Kidney tubule cell (primary cell): ENCODE results near the gene BCOR.

Experiments used
- DNase-seq: peaks from one replicate; pipeline ENCODE4 v3.0.0-alpha.2; 2018; ENCODE audit warnings: low spot score

Gene BCOR

GRCh38 chrX:40112996-40113395 is 15.2 kb upstream of the BCOR start:
- no peak for DNase-seq

- no peak for DNase-seq
Observed at GRCh38 chrX:40111868-40112267, 14.1 kb upstream of the BCOR start.

GRCh38 chrX:40109288-40110008 is 11.7 kb upstream of the BCOR start:
- DNase-seq: peak; percentile 74

GRCh38 chrX:40108959-40109287 is 11.2 kb upstream of the BCOR start:
- DNase-seq: peak; percentile 82

DNA sequence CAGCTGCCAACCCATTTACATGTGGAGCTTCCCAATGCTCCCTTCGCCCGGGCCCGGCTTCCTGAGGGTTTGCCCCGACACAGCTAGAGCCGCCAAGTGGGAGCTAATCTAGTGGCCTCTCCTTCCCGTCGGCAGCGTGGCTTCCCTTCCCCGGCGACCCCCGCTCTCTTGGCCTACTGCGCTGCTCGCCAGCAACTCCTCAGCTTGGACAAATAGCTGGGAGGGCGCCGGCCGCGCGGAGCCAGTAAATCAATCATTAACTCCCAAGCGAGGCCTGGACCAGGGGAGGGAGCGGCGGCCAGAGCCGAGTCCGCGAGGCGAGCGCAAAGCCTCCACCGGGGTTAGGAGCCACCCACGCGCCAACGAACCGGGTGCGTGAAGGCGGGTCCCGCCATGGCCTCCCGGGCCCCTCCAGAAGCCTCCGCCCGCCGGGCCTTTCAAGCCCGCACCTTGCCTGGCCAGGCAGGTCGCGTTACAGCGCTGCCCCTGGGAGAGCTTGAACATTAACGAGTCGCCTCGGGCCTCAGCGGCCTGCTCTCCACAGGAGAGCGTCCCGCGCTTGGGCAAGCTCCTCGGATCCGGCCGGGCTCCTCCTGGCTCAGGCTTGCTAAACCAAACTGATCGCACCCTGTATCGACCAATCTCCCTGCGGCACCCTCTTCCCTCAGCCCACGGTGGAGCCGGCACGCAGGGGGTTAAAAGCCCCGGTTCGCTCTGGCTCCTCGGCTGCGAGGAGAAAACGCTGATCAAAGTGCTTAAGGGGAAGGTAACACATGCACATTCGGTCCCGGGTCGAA is 10.6 kb upstream of the BCOR start:
- DNase-seq: peak; percentile 81

- peak; percentile 87 for DNase-seq
Observed at GRCh38 chrX:40107291-40108161, 9.8 kb upstream of the BCOR start.

- no peak for DNase-seq
Observed at GRCh38 chrX:40106676-40107290, 9.0 kb upstream of the BCOR start.

- DNase-seq: peak; percentile 51
Observed at GRCh38 chrX:40105835-40106675, 8.3 kb upstream of the BCOR start.

- DNase-seq: peak; percentile 42
Observed at GRCh38 chrX:40104985-40105834, 7.5 kb upstream of the BCOR start.

DNA sequence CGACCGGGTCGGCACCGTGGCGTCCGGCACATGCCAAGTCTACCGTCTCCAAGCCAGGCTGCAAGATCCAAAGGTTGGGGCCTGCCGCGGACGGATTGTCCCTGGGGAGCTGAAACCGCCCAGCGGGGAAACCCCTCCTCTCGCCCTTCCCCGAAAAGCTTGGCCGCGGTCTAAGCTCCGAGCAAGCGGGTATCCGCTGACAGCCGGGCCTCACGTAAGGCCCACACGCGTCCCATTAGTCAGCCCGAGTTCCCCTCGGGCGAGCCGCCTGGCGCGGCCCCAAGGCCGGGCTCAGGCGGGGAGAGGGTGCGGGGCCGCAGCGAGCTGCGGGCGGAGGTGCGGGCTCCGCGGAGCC is 6.8 kb upstream of the BCOR start:
- peak; percentile 77 for DNase-seq

DNA sequence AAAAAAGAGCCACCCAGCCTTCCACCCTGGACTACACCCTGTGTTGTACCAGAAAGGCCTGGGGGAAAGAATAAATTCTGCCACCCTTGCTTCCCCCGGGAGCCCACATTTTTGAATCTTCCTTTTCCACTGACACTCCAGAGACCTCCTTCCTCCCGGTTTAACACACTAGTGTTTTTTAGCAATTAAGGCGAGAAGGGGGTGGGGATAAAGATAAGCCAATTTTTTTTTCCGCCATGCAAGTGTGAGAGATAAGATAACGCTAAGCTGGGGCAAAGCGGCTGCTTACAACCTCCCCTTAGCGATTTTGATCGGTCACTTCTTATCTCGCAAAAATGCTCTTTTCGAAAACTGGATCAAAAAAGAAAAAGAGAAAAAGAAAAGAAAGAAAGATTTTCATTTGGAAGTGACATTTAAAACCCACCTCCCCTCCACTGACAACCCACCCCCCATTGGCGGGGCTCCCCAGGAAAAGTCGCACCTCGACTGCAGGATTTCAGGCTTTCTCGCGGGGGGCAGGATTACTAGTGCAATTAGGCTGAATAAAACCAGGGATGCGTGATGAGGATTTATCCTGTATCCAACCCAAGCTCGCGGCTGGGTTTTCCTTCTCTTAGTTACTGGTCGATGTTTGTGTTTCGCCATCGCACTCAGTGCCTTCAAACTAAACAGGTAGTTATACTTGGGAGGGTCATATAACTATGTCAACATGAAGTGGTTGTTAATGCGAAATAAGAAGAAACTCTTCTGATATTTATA is 6.0 kb upstream of the BCOR start:
- DNase-seq: no peak

GRCh38 chrX:40102393-40103381 is 4.9 kb upstream of the BCOR start:
- DNase-seq: no peak

- no peak for DNase-seq
Observed at GRCh38 chrX:40101430-40101802, 3.7 kb upstream of the BCOR start.

DNA sequence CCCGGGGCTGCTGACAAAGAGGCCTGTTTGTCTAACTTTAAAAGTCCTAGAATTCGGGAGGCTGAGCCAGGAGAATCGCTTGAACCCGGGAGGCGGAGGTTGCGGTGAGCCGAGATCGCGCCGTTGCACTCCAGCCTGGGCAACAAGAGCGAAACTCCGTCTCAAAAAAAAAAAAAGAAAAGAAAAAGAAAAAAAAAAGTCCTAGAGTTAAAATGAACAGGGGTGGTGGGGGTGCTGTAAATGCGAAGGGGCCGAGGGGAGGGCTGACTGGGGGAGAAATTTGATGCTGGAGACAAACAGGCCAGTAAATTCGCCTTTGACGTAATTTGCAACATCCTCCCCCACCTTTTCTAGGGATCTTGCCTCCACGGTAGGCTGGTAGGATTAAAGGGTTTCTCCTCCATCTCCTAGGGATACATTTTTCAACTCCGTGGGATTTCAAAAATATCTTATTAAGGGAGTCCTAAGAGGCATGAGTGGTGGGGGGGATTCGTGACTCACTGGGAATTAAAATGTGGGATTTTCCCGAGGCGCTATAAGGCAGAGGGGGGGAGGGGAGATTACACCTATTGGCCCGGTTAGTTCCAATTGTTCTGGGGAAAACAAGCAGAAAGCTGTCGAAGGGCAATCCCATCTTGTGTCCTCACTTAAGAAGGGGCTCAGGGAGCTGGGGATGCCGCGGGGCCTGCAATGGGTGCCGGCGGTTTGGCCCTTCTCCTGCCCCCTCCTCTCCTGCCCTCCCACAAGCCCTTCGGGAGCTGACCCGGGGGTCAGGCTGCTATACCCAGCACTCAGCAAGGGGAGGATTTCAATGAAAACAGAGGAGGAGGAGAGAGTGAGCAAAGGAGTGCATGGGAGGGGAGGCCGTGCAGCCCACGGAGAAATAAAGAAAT is 3.0 kb upstream of the BCOR start:
- no peak for DNase-seq

DNA sequence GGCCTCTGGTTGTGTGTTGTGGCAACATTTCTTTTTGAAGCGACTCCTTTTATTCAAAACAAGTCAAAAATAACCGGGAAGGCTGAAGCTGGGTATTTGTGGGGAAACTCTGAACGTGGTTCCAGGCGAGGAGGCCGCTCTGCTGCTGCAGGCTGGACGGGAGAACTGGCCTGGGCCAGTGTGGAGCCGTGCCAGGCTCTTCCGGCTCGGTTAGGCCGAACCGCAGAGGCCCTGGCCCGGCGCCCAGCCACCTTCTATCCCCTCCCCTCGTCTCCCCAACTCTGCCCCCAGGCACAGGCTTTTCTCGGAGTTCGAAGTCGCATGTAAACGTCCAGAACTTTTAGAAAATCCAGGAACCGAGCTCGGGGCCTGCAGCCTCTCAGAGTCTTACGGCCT is 2.4 kb upstream of the BCOR start:
- DNase-seq: peak; percentile 43

DNA sequence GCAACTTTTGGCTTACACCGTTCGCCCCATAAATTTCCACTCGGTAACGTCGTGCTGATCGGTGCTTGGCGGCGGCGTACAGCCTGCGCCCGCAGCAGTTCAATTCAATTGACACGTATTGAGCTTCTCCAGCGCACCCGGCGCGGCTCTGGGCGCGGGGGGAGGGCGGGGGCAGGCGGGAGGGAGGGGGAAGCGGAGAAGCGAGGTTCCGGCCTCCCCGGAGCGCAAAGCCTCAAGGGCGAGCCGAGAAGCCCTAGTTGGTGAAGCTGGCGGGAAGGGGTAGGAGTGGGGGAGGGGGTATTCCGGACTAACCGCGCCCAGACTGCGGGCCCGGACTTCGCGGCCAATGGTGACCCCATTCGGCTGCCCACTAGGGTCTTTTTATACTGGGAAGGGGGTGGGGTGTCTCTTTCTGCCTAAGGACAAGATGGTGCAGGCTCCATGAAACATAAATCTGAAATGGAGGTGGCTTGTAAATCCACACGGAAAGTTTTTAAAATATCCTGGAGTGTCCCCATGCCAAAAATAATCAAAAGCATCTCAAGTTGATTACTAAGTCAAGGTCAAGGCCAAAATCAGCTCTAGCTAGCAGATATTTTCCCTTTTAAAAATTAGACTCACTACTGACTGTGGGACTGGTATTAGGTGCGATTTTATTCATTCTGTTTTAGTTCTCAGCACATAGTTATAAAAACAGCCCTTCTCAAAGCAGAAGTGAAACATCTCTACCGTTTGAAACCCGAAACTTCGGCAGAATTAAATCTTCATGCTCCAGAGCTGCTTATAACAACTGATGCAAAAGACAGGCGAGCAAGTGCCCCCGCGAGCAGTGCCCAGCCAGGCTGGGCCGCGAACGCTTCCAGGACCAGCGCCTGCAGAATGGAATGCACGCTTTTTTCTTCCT is 1.5 kb upstream of the BCOR start:
- peak; percentile 50 for DNase-seq
